OCI-LY1 (cell line): ENCODE data around the gene HKDC1.

Experiments
- EZH2 ChIP-seq: fragments of 200-600 bp; sonication (generic), shearing (Covaris generic); IDR thresholded peaks from 2 replicates; pipeline ENCODE4 v1.8.0; 2017; ENCODE audit warnings: borderline replicate concordance, mixed run types, mild to moderate bottlenecking, antibody characterized with exemption, low read length, moderate library complexity, mixed read lengths
- TF ChIP-seq, protein P1 (sequence below): fragments of 200-600 bp; sonication (generic), shearing (Covaris generic); IDR thresholded peaks from 2 replicates; pipeline ENCODE4 v1.5.1; 2017; ENCODE audit warnings: mild to moderate bottlenecking, antibody characterized with exemption, low read length, moderate library complexity, mixed read lengths

DNA sequence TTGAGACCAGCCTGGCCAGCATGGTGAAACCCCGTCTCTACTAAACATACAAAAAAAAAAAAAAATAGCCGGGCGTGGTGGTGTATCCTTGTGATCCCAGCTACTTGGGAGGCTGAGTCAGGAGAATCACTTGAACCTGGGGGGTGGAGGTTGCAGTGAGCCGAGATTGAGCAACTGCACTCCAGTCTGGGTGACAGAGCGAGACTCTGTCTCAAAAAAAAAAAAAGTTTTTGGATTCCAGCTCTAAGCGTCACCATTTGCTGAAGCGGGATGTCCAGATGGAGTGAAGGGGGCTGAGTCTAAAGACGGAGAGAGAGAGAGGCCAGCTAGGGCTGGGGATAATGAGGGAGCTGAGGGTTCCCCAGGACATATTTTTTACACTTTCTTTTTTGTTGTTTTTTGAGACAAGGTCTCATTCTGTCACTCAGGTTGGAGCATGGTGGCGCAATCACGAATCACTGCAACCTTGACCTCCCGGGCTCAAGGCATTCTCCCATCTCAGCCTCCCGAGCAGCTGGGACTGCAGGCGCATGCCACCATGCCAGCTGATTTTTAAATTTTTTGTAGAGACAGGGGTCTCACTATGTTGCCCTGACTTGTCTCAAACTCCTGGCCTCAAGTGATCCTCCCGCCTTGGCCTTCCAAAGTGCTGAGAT is 48.8 kb downstream of the HKDC1 start:
- TF ChIP-seq, protein P1, sequence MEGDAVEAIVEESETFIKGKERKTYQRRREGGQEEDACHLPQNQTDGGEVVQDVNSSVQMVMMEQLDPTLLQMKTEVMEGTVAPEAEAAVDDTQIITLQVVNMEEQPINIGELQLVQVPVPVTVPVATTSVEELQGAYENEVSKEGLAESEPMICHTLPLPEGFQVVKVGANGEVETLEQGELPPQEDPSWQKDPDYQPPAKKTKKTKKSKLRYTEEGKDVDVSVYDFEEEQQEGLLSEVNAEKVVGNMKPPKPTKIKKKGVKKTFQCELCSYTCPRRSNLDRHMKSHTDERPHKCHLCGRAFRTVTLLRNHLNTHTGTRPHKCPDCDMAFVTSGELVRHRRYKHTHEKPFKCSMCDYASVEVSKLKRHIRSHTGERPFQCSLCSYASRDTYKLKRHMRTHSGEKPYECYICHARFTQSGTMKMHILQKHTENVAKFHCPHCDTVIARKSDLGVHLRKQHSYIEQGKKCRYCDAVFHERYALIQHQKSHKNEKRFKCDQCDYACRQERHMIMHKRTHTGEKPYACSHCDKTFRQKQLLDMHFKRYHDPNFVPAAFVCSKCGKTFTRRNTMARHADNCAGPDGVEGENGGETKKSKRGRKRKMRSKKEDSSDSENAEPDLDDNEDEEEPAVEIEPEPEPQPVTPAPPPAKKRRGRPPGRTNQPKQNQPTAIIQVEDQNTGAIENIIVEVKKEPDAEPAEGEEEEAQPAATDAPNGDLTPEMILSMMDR = no peak
- no peak for TF ChIP-seq EZH2
